GM19468 (cell line): ENCODE measurements around the gene SPTLC1.
"Not testable (repeated sequence)": the region's sequence is repeated elsewhere in the genome, so short reads cannot be mapped to it uniquely, and the experiment has no call there.

ENCODE experiments used
- ATAC-seq: cut with Tn5 transposase; IDR thresholded peaks from one replicate; pipeline ENCODE4 v1.9.1; 2021; ENCODE audit warnings: mild to moderate bottlenecking, moderate library complexity, moderate number of reproducible peaks; ENCODE audit not compliant: unreplicated experiment; ENCODE audit errors: extremely low read depth

The SPTLC1 gene

DNA sequence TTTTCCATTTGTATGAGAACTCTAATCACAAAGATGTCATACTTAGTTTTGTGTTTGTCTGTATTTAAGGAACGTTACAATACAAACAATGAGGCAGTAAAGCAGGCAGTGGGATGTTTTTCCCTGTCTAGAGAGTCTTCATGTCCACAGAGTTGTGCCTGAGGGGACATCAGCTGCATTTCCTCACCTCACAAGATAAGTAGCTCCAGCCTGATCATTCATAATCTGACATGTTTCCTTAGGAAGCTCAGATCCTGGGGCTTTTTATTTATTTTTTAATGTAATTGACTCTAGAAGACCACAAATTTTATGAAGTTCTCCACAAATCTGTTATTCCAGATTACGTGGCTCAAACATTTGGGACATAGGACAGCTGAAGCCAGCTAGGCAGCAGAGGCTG, 78.5 kb downstream of the SPTLC1 start:
- no peak for ATAC-seq

DNA sequence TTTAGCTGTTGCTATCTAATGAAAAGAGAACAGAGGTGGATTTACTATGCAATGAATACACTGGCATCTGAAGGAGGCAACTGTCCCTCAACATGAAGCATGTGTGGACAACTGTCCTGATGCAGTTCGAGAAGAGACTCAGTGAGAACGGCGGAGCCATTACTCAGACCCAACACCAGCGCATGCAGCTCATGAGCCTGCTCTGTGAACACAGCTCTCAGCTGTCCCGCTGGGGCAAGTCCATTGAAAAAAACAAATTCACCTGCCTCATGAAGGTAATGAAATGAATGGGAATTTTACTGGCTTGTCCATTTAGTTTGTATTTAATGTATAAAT, 78.8 kb downstream of the SPTLC1 start:
- no peak for ATAC-seq

- ATAC-seq, result no peak
Observed at GRCh38 chr9:92035687-92036410, 79.4 kb downstream of the SPTLC1 start.

GRCh38 chr9:92035146-92035545, 80.1 kb downstream of the SPTLC1 start:
- ATAC-seq, result no peak

GRCh38 chr9:92033991-92034390, 81.2 kb downstream of the SPTLC1 start:
- no peak for ATAC-seq

DNA sequence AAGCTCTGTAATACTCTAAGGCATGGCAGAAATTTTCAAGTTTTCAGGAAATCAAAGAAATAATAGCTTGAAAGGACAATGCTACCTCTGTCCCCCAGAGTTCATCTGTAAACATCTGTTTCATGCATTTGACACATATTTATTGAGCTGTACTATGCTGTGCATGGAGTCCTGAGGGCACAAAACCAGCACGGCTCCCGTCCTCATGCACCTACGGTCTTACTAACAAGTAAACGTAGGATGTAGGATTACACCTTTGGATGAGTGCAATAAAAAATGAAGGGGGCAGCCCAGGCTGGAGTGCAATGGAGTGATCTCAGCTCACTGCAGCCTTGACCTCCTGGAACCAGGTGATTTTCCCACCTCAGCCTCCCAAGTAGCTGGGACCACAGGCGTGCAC, 81.9 kb downstream of the SPTLC1 start:
- ATAC-seq, result no peak

- no peak for ATAC-seq
Observed at GRCh38 chr9:92032891-92033290, 82.3 kb downstream of the SPTLC1 start.

GRCh38 chr9:92030367-92030766, 84.8 kb downstream of the SPTLC1 start:
- no peak for ATAC-seq

- ATAC-seq, result no peak
Observed at GRCh38 chr9:92029553-92029952, 85.7 kb downstream of the SPTLC1 start.

- ATAC-seq, result no peak
Observed at GRCh38 chr9:92026206-92027002, 88.8 kb downstream of the SPTLC1 start.

- not testable (repeated sequence) for ATAC-seq
Observed at GRCh38 chr9:92021785-92022541, 93.2 kb downstream of the SPTLC1 start.

DNA sequence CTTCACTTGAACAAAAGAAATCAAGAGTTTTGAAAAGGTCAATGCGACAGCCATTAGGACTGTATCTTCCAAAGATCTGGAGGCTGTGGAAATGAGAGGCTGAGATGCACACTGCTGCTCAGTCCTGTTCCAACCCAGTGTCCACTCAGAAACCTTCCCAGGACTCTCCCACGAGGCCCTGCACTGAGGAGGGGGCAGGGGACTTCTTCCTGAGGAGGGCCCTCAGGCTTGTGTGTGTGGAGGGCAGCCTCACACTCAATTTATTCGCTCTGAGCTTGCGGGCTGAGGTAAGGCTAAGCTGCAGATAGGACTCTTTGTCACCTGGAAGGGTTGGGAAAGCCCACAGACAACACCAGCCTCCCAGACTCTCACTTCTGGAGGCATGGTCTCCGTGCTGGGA, 95.6 kb downstream of the SPTLC1 start:
- no peak for ATAC-seq

DNA sequence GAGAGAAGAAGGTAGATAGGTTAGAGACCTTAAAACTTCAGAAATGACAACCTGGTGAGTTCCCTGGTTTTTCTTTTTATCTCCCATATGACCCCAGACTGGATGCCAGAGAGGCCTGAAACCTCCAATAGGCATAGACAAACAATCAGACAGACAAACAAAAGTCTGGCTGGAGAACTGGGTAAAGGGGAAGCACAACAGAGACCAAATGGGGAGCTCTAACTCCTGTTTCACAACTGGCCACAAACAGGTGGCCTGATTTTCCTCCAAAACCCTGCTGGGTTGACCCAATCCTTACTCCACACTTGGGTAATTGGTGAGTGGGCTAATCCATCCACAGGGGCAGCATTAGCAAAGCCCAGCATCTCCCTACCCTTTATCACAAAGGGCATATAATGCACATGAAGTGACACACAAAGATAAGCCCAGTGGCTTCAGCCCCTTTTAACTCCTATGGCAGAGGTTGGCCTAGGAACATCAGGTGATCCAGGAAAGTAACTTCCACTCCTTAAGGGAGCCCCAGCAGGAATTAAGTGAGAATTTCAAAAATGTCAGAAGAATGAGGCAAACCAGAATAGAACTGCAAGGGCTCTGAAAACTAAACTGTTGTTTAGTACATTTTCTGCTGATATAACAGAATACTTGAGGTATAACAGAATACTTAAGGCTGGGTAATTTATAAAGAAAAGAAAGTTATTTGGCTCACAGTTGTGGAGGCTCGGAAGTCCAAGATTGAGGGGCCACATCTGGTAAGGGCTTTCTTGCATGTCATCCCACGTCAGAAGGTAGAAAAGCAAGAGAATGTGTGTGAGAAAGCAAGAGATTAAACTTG, 104.3 kb downstream of the SPTLC1 start:
- ATAC-seq, result no peak

- not testable (repeated sequence) for ATAC-seq
Observed at GRCh38 chr9:92010253-92010652, 105.0 kb downstream of the SPTLC1 start.

DNA sequence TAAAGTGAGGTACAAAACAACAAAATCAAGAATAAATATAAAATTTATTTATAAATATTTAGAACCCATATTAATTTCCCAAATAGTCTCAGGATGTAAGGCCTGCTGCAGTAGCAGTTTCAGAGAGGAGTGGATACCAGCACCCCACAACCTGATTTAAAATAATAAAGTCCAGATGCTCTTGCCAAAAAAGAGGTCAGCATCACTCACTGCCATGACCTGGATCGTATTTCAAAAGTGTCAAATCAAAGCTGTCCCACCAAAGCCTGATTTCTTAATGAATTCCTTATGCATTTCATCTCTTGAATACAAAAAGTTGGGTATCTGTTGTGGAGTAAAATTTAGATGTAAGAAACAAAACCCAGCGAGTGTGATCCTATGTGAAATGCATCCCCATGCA, 107.2 kb downstream of the SPTLC1 start:
- no peak for ATAC-seq

GRCh38 chr9:92004045-92004392, 111.2 kb downstream of the SPTLC1 start:
- ATAC-seq, result no peak

DNA sequence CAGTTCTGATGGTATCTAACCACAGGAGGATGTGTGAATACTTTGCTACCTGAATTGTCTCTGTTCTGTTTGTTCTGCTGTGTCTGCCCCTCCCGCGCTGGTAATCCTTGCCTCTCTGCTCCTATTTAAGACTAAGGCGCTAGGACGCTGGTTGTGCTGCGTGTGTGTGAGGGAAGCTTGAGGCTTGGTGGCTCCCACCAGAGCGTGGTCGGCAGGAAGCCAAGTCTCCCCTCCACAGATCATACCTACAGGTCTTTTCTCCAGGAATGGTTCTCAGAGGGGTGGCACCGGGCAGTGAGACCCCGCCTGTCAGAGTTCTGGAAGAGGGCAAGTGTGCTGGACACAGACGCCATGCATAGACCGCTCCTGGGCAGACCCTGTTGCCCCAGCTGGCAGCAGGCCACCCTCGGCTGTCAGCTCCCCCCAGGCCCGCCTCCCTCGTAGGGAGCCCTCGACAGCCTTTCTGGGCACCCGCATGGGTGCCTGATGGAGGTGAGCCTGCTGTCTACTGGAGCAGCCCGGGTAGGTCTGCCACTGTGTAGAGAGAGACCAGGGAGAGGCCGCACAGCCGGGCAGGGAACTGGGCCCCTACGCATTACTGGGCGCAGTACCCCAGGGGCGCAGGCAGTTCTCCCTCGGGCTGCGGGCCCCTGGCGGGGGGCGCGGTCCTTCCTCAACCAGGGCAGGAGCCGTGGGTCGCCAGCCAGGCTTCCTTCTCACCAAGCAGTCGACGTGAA, 111.7 kb downstream of the SPTLC1 start:
- no peak for ATAC-seq

DNA sequence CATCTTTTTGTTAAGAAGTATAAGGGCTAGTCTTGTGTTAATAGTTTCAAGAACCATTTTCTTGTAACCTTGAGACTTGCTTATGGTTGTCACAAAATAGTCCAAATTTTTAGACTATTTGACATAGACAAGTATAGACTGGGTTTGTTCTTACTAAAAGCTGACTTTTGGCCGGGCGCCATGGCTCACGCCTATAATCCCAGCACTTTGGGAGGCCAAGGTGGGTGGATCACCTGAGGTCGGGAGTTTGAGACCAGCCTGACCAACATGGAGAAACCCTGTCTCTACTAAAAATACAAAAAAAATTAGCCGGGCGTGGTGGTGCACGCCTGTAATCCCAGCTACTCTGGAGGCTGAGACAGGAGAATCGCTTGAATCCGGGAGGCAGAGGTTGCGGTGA, 113.3 kb downstream of the SPTLC1 start:
- ATAC-seq, result not testable (repeated sequence)

- ATAC-seq, result no peak
Observed at GRCh38 chr9:92001244-92001643, 114.0 kb downstream of the SPTLC1 start.
